ENCODE measurements around the gene NSD1. TPM values are rescaled to one million over a fixed set of nuclear protein-coding genes. Genes with fewer than 3 reads are reported as not detected.
A peak's percentile ranks its signal among the peaks of the same experiment; 100 is the strongest.

NSD1 gene
- total and polyA plus RNA-seq, 3 donors from 2014 or later, result 66.0 to 86.6 (median 71.2) TPM

GRCh38 chr5:177116631-177117373 lies 16.8 kb upstream of the NSD1 start:
- TF ChIP-seq CTCF (IDR thresholded peaks at IDR 0.05), result no peak
- TF ChIP-seq POLR2A (IDR thresholded peaks at IDR 0.05), result no peak
- 16 to 17% methylated on average over 20 to 49 of the region's 49 CpGs for WGBS, 2 donors

DNA sequence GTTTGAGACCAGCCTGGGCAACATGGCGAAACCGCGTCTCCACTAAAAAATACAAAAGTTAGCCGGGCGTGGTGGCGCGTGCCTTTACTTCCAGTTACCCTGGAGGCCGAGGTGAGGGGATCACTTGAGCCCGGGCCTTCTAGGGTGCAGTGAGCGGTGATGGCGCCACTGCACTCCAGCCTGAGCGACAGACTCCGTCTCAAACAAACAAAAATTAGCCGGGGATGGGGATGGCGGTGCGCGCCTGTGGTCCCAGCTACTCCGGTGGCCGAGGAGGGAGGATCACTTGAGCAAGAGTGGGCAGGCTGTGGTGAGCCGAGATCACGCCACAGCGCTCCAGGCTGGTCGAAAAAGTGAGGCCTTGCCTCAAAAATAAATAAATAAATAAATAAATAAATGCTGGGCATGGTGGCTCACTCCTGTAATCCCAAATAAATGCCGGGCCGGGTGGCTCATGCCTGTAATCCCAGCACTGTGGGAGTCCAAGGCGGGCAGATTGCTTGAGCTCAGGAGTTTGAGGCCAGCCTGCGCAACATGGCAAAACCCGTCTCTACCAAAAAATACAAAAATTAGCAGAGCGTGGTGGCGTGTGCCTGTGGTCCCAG lies 16.0 kb upstream of the NSD1 start:
- intact Hi-C loops (cut with DNase I; ENCODE audit: low total_unique reads), result loop anchor here (10.0 kb wide), 1 partner anchor 187 kb away; the partner anchor contains the start of genes PRELID1 and RAB24
- peaks cover 14% of the 10 kb centered on the region for H3K4me1 ChIP-seq
- H3K9me3 ChIP-seq, result no peaks in the 10 kb centered on the region
- WGBS, 2 donors, result 68 to 84% methylated on average over 27 to 30 of the region's 30 CpGs
- H3K27me3 ChIP-seq, result no peaks in the 10 kb centered on the region
- peak overlapping the region; percentile 44 to 66 for H3K27ac ChIP-seq
- DNase-seq, result no peak
- no peaks in the 10 kb centered on the region for H3K36me3 ChIP-seq (ENCODE audit: low read depth, missing control alignments)
- peak overlapping the region; percentile 40 to 54 for H3K4me3 ChIP-seq
- TF ChIP-seq CTCF (IDR thresholded peaks at IDR 0.05) (no peak), POLR2A (IDR thresholded peaks at IDR 0.05) (no peak)

More at GRCh38 chr5:177116631-177117373, 16.8 kb upstream of the NSD1 start:
- Histone ChIP-seq H3K4me3 (peak overlapping the region; percentile 40 to 54), H3K36me3 (ENCODE audit: low read depth, missing control alignments) (no peaks in the 10 kb centered on the region), H3K27ac (peak overlapping the region; percentile 44 to 66), H3K27me3 (no peaks in the 10 kb centered on the region), H3K9me3 (no peaks in the 10 kb centered on the region), H3K4me1 (peaks cover 14% of the 10 kb centered on the region)
- intact Hi-C loops (cut with DNase I; ENCODE audit: low total_unique reads), result loop anchor here (10.0 kb wide), 1 partner anchor 188 kb away; the partner anchor contains the start of genes PRELID1 and RAB24
- peak; percentile 93 for DNase-seq

DNA sequence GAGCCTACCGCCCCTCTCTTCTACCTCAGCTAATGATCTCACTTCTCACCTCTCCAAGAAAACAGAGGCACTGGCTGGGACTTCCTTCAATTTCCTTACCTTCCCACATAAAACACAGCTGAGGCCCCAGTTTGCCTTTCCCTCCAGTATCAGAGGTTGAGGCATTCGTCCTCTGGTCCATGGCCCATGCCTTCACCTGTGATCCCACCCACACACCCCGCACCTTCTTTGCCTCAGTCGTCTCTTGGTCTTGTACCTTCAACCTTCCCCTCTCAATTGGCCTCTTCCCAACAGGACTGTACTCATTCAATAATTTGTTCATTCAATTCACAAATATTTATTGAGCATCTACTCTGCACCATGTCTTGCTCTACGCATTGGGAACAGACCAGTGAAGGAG lies 11.0 kb upstream of the NSD1 start:
- no peak overlapping the region for H3K27ac ChIP-seq
- 97 to 99% methylated on average over 5 of the region's 5 CpGs for WGBS, 2 donors
- no peak for DNase-seq
- H3K27me3 ChIP-seq, result no peaks in the 10 kb centered on the region
- no peak overlapping the region for H3K4me3 ChIP-seq
- intact Hi-C loops (cut with DNase I; ENCODE audit: low total_unique reads), result no loop called here
- no peaks in the 10 kb centered on the region for H3K36me3 ChIP-seq (ENCODE audit: low read depth, missing control alignments)
- no peak for TF ChIP-seq POLR2A (IDR thresholded peaks at IDR 0.05)
- no peak for TF ChIP-seq CTCF (IDR thresholded peaks at IDR 0.05)
- no peaks in the 10 kb centered on the region for H3K9me3 ChIP-seq
- no peaks in the 10 kb centered on the region for H3K4me1 ChIP-seq

GRCh38 chr5:177123789-177124485 lies 9.6 kb upstream of the NSD1 start:
- no peak for TF ChIP-seq POLR2A (IDR thresholded peaks at IDR 0.05)
- TF ChIP-seq CTCF (IDR thresholded peaks at IDR 0.05), result no peak
- Histone ChIP-seq H3K27me3 (no peaks in the 10 kb centered on the region), H3K27ac (no peak overlapping the region), H3K9me3 (no peaks in the 10 kb centered on the region), H3K36me3 (ENCODE audit: low read depth, missing control alignments) (no peaks in the 10 kb centered on the region), H3K4me3 (no peak overlapping the region), H3K4me1 (no peaks in the 10 kb centered on the region)
- 92% methylated on average over 15 of the region's 15 CpGs for WGBS, 2 donors
- DNase-seq, result no peak
- intact Hi-C loops (cut with DNase I; ENCODE audit: low total_unique reads), result no loop called here

Data from testis (tissue), 3 donors.